Breast epithelium (tissue), 3 donors: ENCODE measurements around the gene SCGN.

ENCODE experiments used
- POLR2A ChIP-seq: fragments of 450-650 bp; IDR thresholded peaks from one replicate; pipeline ENCODE4 v1.6.1; 2016; ENCODE audit warnings: antibody characterized with exemption, mild to moderate bottlenecking, moderate library complexity
- POLR2AphosphoS5 ChIP-seq, 3 donors: sonication (generic); formaldehyde crosslinking; IDR thresholded peaks; one replicate each; pipeline ENCODE4 v1.6.1; 2017; ENCODE audit warnings: antibody characterized with exemption in 3 of 3
- TF ChIP-seq, protein P1 (sequence below), 3 donors: fragments of 450-650 bp; IDR thresholded peaks; one replicate each; pipeline ENCODE4 v1.5.1; 2016 to 2017; ENCODE audit warnings: antibody characterized with exemption in 3 of 3, mild to moderate bottlenecking in 3 of 3, moderate library complexity in 3 of 3

- TF ChIP-seq, protein P1, sequence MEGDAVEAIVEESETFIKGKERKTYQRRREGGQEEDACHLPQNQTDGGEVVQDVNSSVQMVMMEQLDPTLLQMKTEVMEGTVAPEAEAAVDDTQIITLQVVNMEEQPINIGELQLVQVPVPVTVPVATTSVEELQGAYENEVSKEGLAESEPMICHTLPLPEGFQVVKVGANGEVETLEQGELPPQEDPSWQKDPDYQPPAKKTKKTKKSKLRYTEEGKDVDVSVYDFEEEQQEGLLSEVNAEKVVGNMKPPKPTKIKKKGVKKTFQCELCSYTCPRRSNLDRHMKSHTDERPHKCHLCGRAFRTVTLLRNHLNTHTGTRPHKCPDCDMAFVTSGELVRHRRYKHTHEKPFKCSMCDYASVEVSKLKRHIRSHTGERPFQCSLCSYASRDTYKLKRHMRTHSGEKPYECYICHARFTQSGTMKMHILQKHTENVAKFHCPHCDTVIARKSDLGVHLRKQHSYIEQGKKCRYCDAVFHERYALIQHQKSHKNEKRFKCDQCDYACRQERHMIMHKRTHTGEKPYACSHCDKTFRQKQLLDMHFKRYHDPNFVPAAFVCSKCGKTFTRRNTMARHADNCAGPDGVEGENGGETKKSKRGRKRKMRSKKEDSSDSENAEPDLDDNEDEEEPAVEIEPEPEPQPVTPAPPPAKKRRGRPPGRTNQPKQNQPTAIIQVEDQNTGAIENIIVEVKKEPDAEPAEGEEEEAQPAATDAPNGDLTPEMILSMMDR (IDR thresholded peaks at IDR 0.05): no peak
- TF ChIP-seq POLR2A (no peak), POLR2AphosphoS5 (IDR thresholded peaks at IDR 0.05) (no peak)
Observed at GRCh38 chr6:25641940-25642666, 9.9 kb upstream of the SCGN start.
